GM12878 (cell line): ENCODE data around the gene INPP4B. TPM values are rescaled to one million over a fixed set of nuclear protein-coding genes. Genes with fewer than 3 reads are reported as not detected.

Experiments used
- ATAC-seq: fragments of 200-7000 bp; cut with Tn5 transposase; 3 replicates; pipeline ENCODE4 v1.9.1; 2020; ENCODE audit warnings: mild to moderate bottlenecking, moderate library complexity
- BruUV-seq: library from RNA; stranded (reverse); fragments of 400-500 nt; replicated peaks from 2 replicates; lab custom pipeline; 2021; lab: Mats Ljungman, UMichigan
- CTCF ChIA-PET: fragments of 300-600 bp; sonication (Branson Sonifier 250); formaldehyde crosslinking; extraction: SDS; loops from one replicate; lab custom pipeline; 2021; ENCODE audit warnings: inconsistent platforms; lab: Yijun Ruan, JAX
- POLR2A ChIA-PET: fragments of 350-600 bp; formaldehyde crosslinking; extraction: SDS; loops from one replicate; lab custom pipeline; 2021; ENCODE audit warnings: inconsistent platforms; lab: Charles Lee
- RAD21 ChIA-PET: fragments of 300-600 bp; sonication (Branson Sonifier 250); formaldehyde crosslinking; loops from one replicate; lab custom pipeline; 2023; ENCODE audit warnings: antibody characterized with exemption; ENCODE audit not compliant: unreplicated experiment; lab: Charles Lee
- SMC1A ChIA-PET: fragments of 300-600 bp; sonication (Branson Sonifier 250); formaldehyde crosslinking; loops from one replicate; lab custom pipeline; 2023; ENCODE audit not compliant: unreplicated experiment, uncharacterized antibody; lab: Charles Lee
- DNase-seq: peaks from one replicate; pipeline ENCODE4 v3.0.0-alpha.2; 2011; ENCODE audit warnings: low read depth, low spot score
- FAIRE-seq: peaks from 3 replicates; lab custom pipeline; 2011; peaks lifted over from hg19 to GRCh38; lab: Jason Lieb, UNC
- H2AFZ ChIP-seq: 2 replicates; pipeline ENCODE4 v1.6.0; 2011; ENCODE audit warnings: low read depth, low read length, control low read depth; ENCODE audit not compliant: control insufficient read depth
- H3K27ac ChIP-seq: 2 replicates; pipeline ENCODE4 v1.5.1; 2011; ENCODE audit warnings: control low read depth; ENCODE audit not compliant: control insufficient read depth, insufficient read depth
- H3K27me3 ChIP-seq, 2 experiments: replicated peaks in 1 of 2; 2 replicates each; pipeline versions ENCODE4 v1.6.0 to v1.6.1; 2011; ENCODE audit warnings: low read length in 1 of 2; ENCODE audit not compliant: control insufficient read depth in 2 of 2, insufficient read depth in 2 of 2
- H3K36me3 ChIP-seq, 2 experiments: 2 replicates each; pipeline ENCODE4 v1.5.1; 2011; ENCODE audit warnings: low read length in 1 of 2; ENCODE audit not compliant: control insufficient read depth in 2 of 2, insufficient read depth in 2 of 2
- H3K4me1 ChIP-seq: 2 replicates; pipeline ENCODE4 v1.6.1; 2011; ENCODE audit warnings: mild to moderate bottlenecking, low read length, moderate library complexity, mixed read lengths; ENCODE audit not compliant: control insufficient read depth, insufficient read depth
- H3K4me2 ChIP-seq: 2 replicates; pipeline ENCODE4 v1.6.0; 2011; ENCODE audit warnings: control low read depth; ENCODE audit not compliant: control insufficient read depth, insufficient read depth
- H3K4me3 ChIP-seq: fragments of 200-600 bp; sonication (generic); 2 replicates; pipeline ENCODE4 v1.5.1; 2016
- H3K79me2 ChIP-seq: 2 replicates; pipeline ENCODE4 v1.6.0; 2011; ENCODE audit warnings: low read length; ENCODE audit not compliant: control insufficient read depth, insufficient read depth
- H3K9ac ChIP-seq: 2 replicates; pipeline ENCODE4 v1.8.0; 2011; ENCODE audit warnings: low read length, control low read depth, mixed read lengths; ENCODE audit not compliant: control insufficient read depth, insufficient read depth
- H3K9me3 ChIP-seq: replicated peaks from 3 replicates; pipeline ENCODE4 v1.5.1; 2011; ENCODE audit warnings: mild to moderate bottlenecking, low read length; ENCODE audit not compliant: control insufficient read depth, insufficient read depth
- H4K20me1 ChIP-seq: 2 replicates; pipeline ENCODE4 v1.6.0; 2011; ENCODE audit not compliant: control insufficient read depth, insufficient read depth
- CHD1 ChIP-seq: IDR thresholded peaks from 2 replicates; pipeline ENCODE4 v1.6.1; 2012; ENCODE audit warnings: low read depth, low read length, improper control_type of control experiment
- CREB1 ChIP-seq: IDR thresholded peaks from 2 replicates; pipeline ENCODE4 v1.6.1; 2012; ENCODE audit warnings: low read depth, mild to moderate bottlenecking, inconsistent platforms
- EED ChIP-seq: sonication (generic); IDR thresholded peaks from 2 replicates; pipeline ENCODE4 v1.6.1; 2016; ENCODE audit warnings: antibody characterized with exemption, low read depth
- ESRRA ChIP-seq: IDR thresholded peaks from 2 replicates; pipeline ENCODE4 v1.6.1; 2012; ENCODE audit warnings: mild to moderate bottlenecking, low read length, improper control_type of control experiment
- FOS ChIP-seq: IDR thresholded peaks from 3 replicates; pipeline ENCODE4 v1.6.1; 2011; ENCODE audit warnings: borderline replicate concordance; ENCODE audit not compliant: insufficient read length; ENCODE audit errors: extremely low read depth
- JUNB ChIP-seq: IDR thresholded peaks from 2 replicates; pipeline ENCODE4 v1.6.1; 2016; ENCODE audit warnings: antibody characterized with exemption, mild to moderate bottlenecking
- KDM1A ChIP-seq: fragments of 200-600 bp; sonication (generic); IDR thresholded peaks from 2 replicates; pipeline ENCODE4 v1.6.1; 2016; ENCODE audit warnings: borderline replicate concordance
- NFYA ChIP-seq: IDR thresholded peaks from 2 replicates; pipeline ENCODE4 v1.6.1; 2011; ENCODE audit warnings: low read depth, mild to moderate bottlenecking, low read length, improper control_type of control experiment, borderline replicate concordance
- PAX5 ChIP-seq: IDR thresholded peaks from 2 replicates; pipeline ENCODE4 v1.6.1; 2011; ENCODE audit warnings: low read depth, low read length, borderline replicate concordance
- PBX3 ChIP-seq: IDR thresholded peaks from 2 replicates; pipeline ENCODE4 v1.6.1; 2011; ENCODE audit warnings: mild to moderate bottlenecking, low read depth, low read length, moderate library complexity; ENCODE audit not compliant: insufficient replicate concordance
- POLR2A ChIP-seq: IDR thresholded peaks from 2 replicates; pipeline ENCODE4 v1.6.1; 2011; ENCODE audit warnings: low read depth, mild to moderate bottlenecking, low read length
- SUPT20H ChIP-seq: IDR thresholded peaks from 2 replicates; pipeline ENCODE4 v1.6.1; 2011; ENCODE audit warnings: low read depth, mild to moderate bottlenecking, low read length, moderate library complexity, borderline replicate concordance; ENCODE audit not compliant: control insufficient read depth
- TAF1 ChIP-seq: IDR thresholded peaks from 2 replicates; pipeline ENCODE4 v1.6.1; 2011; ENCODE audit warnings: mild to moderate bottlenecking, low read depth, low read length, borderline replicate concordance
- USF2 ChIP-seq: IDR thresholded peaks from 2 replicates; pipeline ENCODE4 v1.6.1; 2011; ENCODE audit warnings: low read depth, low read length, improper control_type of control experiment, borderline replicate concordance
- ZBED1 ChIP-seq: IDR thresholded peaks from 2 replicates; pipeline ENCODE4 v1.6.1; 2016; ENCODE audit warnings: borderline replicate concordance
- ZBTB4 ChIP-seq: fragments of 450-650 bp; formaldehyde crosslinking; IDR thresholded peaks from 2 replicates; pipeline ENCODE4 v1.4.0; 2022; ENCODE audit warnings: mild to moderate bottlenecking, moderate library complexity
- WGBS: methylation state at CpG from one replicate; pipeline ENCODE4 v1.1.6; 2016; ENCODE audit warnings: low lambda C conversion rate; ENCODE audit not compliant: insufficient replicate concordance, insufficient coverage; ENCODE audit errors: missing lambda C conversion rate; 5-methylcytosine and 5-hydroxymethylcytosine counted together
- in situ Hi-C: fragments of 300-500 bp; cut with MboI; formaldehyde crosslinking; loops from 9 replicates; pipeline ENCODE4 v1.14.3; 2018; ENCODE audit warnings: mixed read lengths
- intact Hi-C: fragments of 100-400 bp; cut with micrococcal nuclease; formaldehyde crosslinking; loops from one replicate; pipeline ENCODE4 v1.14.2; 2022; ENCODE audit not compliant: unreplicated experiment
- polyA plus RNA-seq, 11 experiments: library from polyadenylated mRNA; depleted of rRNA in 4 of 11; unstranded in 6 of 11; stranded (reverse) in 5 of 11; fragments of >200 nt; fragmentation: Nextera tagmentation in 4 of 11; fragmentation: Illumina TruSeq in 1 of 11; extraction: Ambion mirVana in 4 of 11; extraction: Trizol in 1 of 11; gene quantifications; 1 replicate in 1 of 11; 2 replicates in 10 of 11; pipeline versions ENCODE4 v1.2.1 to v1.2.3, GENCODE V29; 2011 to 2016; ENCODE audit warnings: inconsistent platforms in 2 of 11, missing spikeins in 2 of 11, low read depth in 1 of 11
- total RNA-seq, 4 experiments: library from RNA; depleted of rRNA in 3 of 4; stranded (reverse); fragments of >200 nt in 3 of 4; fragmentation: Illumina TruSeq in 1 of 4; extraction: Trizol in 1 of 4; gene quantifications; 2 replicates each; pipeline versions ENCODE4 v1.2.1 to v1.2.3, GENCODE V29; 2013 to 2021

The INPP4B gene
- total and polyA plus RNA-seq, 10 of the 15 experiments (the other 5 are each of a cell fraction or from before 2014, with no cell fraction given): 0.53 to 11.2 (median 0.95) TPM

GRCh38 chr4:142440093-142440492, 406.0 kb downstream of the INPP4B start:
- Histone ChIP-seq H3K4me3 (no peak overlapping the region), H3K27me3 (no peaks in the 10 kb centered on the region), H3K9me3 (no peaks in the 10 kb centered on the region), H3K4me2 (no peak overlapping the region), H4K20me1 (no peaks in the 10 kb centered on the region), H3K4me1 (no peaks in the 10 kb centered on the region), H3K36me3 (no peaks in the 10 kb centered on the region), H2AFZ (no peak overlapping the region), H3K9ac (no peak overlapping the region), H3K27ac (no peak overlapping the region), H3K79me2 (no peaks in the 10 kb centered on the region)
- RAD21 ChIA-PET: no interaction called here
- CTCF ChIA-PET: no interaction called here
- BruUV-seq: no TSS peak
- TF ChIP-seq FOS: no peak
- no peak for TF ChIP-seq EED
- no peak for TF ChIP-seq POLR2A
- TF ChIP-seq SUPT20H: no peak
- TF ChIP-seq TAF1: no peak
- no peak for TF ChIP-seq PBX3
- TF ChIP-seq ZBED1: no peak
- no peak for TF ChIP-seq CHD1
- no peak for TF ChIP-seq KDM1A
- no peak for TF ChIP-seq NFYA
- TF ChIP-seq CREB1: no peak
- no peak for TF ChIP-seq USF2
- TF ChIP-seq JUNB: no peak
- no peak for TF ChIP-seq ESRRA
- no peak for TF ChIP-seq PAX5
- no peak for TF ChIP-seq ZBTB4 (CRISPR knock-in tag)
- intact Hi-C loops: no loop called here
- SMC1A ChIA-PET: interaction anchor here (1.5 kb wide), 2 partner anchors 10 to 16 kb away, joined by 5 read pairs; no protein-coding TSS in a partner anchor
- POLR2A ChIA-PET: no interaction called here
- FAIRE-seq (no peak), DNase-seq (no peak), ATAC-seq (no peak)
- in situ Hi-C loops: no loop called here
- 7% methylated on average over 2 of the region's 2 CpGs for WGBS
